ENCODE results near the gene CEMP1. TPM values are rescaled to one million over a fixed set of nuclear protein-coding genes. Genes with fewer than 3 reads are reported as not detected.

Gene CEMP1
- total RNA-seq, 1 donor from 2014 or later = not detected

GRCh38 chr16:2487517-2487842 lies 43.7 kb downstream of the CEMP1 start:
- Histone ChIP-seq H3K9me3 (replicated peaks) (no peaks in the 10 kb centered on the region), H3K36me3 (peaks cover 3% of the 10 kb centered on the region), H3K27ac (replicated peaks) (peak overlapping the region; percentile 75), H3K4me1 (peaks cover 51% of the 10 kb centered on the region), H3K27me3 (ENCODE audit: low read depth) (no peaks in the 10 kb centered on the region), H3K4me3 (no peak overlapping the region)
- DNase-seq = no peak
- intact Hi-C loops (cut with micrococcal nuclease) = no loop called here
- TF ChIP-seq CTCF (IDR thresholded peaks at IDR 0.05; ENCODE audit: borderline replicate concordance) = no peak

GRCh38 chr16:2486645-2487516 lies 44.3 kb downstream of the CEMP1 start:
- DNase-seq = peak; percentile 56
- intact Hi-C loops (cut with micrococcal nuclease) = no loop called here

GRCh38 chr16:2485811-2486507 lies 45.2 kb downstream of the CEMP1 start:
- peaks cover 55% of the 10 kb centered on the region for H3K4me1 ChIP-seq
- DNase-seq = no peak
- H3K36me3 ChIP-seq = peaks cover 3% of the 10 kb centered on the region
- H3K27ac ChIP-seq (replicated peaks) = peak overlapping the region; percentile 75
- H3K4me3 ChIP-seq = peak overlapping the region; percentile 29
- H3K9me3 ChIP-seq (replicated peaks) = no peaks in the 10 kb centered on the region
- no peaks in the 10 kb centered on the region for H3K27me3 ChIP-seq (ENCODE audit: low read depth)
- intact Hi-C loops (cut with micrococcal nuclease) = no loop called here
- no peak for TF ChIP-seq CTCF (IDR thresholded peaks at IDR 0.05; ENCODE audit: borderline replicate concordance)

More at GRCh38 chr16:2486645-2487516, 44.3 kb downstream of the CEMP1 start:
- Histone ChIP-seq H3K36me3 (peaks cover 3% of the 10 kb centered on the region), H3K4me1 (peaks cover 55% of the 10 kb centered on the region), H3K9me3 (replicated peaks) (no peaks in the 10 kb centered on the region), H3K27ac (replicated peaks) (peak overlapping the region; percentile 75), H3K27me3 (ENCODE audit: low read depth) (no peaks in the 10 kb centered on the region), H3K4me3 (peak overlapping the region; percentile 29)
- TF ChIP-seq CTCF (IDR thresholded peaks at IDR 0.05; ENCODE audit: borderline replicate concordance) = peak; percentile 52

- Histone ChIP-seq H3K9me3 (replicated peaks) (no peaks in the 10 kb centered on the region), H3K27me3 (ENCODE audit: low read depth) (no peaks in the 10 kb centered on the region), H3K4me1 (peaks cover 55% of the 10 kb centered on the region), H3K4me3 (no peak overlapping the region), H3K36me3 (no peaks in the 10 kb centered on the region), H3K27ac (replicated peaks) (peak overlapping the region; percentile 75)
- DNase-seq = no peak
- no peak for TF ChIP-seq CTCF (IDR thresholded peaks at IDR 0.05; ENCODE audit: borderline replicate concordance)
- intact Hi-C loops (cut with micrococcal nuclease) = no loop called here
Observed at GRCh38 chr16:2484898-2485508, 46.2 kb downstream of the CEMP1 start.

GRCh38 chr16:2483939-2484897 lies 47.0 kb downstream of the CEMP1 start:
- Histone ChIP-seq H3K4me3 (no peak overlapping the region), H3K9me3 (replicated peaks) (no peaks in the 10 kb centered on the region), H3K27ac (replicated peaks) (no peak overlapping the region), H3K4me1 (peaks cover 55% of the 10 kb centered on the region), H3K27me3 (ENCODE audit: low read depth) (no peaks in the 10 kb centered on the region), H3K36me3 (no peaks in the 10 kb centered on the region)
- intact Hi-C loops (cut with micrococcal nuclease) = no loop called here
- no peak for DNase-seq
- no peak for TF ChIP-seq CTCF (IDR thresholded peaks at IDR 0.05; ENCODE audit: borderline replicate concordance)

Measured in left ventricle myocardium inferior (tissue), 1 donor.